Fibroblast of the aortic adventitia (primary cell): ENCODE data around the gene DOCK10. TPM values are rescaled to one million over a fixed set of nuclear protein-coding genes. Genes with fewer than 3 reads are reported as not detected.

Source experiments
- DNase-seq: peaks from one replicate; pipeline ENCODE4 v3.0.0-alpha.2; 2010; ENCODE audit warnings: low read depth
- H3K4me3 ChIP-seq: 2 replicates; pipeline ENCODE4 v1.5.1; 2011; ENCODE audit warnings: low read depth, mild to moderate bottlenecking, control low read depth, low read length, moderate library complexity
- total RNA-seq: library from RNA; depleted of rRNA; stranded (reverse); fragments of >200 nt; gene quantifications from 2 replicates; pipeline ENCODE4 v1.2.3, GENCODE V29; 2012; ENCODE audit warnings: low replicate concordance
- TF ChIP-seq, protein P1 (sequence below): IDR thresholded peaks from 2 replicates; pipeline ENCODE4 v1.5.1; 2011; ENCODE audit warnings: mild to moderate bottlenecking, low read length, control low read depth, inconsistent platforms; ENCODE audit not compliant: insufficient read depth

The DOCK10 gene
- total RNA-seq, 1 donor, result 66.2 TPM

DNA sequence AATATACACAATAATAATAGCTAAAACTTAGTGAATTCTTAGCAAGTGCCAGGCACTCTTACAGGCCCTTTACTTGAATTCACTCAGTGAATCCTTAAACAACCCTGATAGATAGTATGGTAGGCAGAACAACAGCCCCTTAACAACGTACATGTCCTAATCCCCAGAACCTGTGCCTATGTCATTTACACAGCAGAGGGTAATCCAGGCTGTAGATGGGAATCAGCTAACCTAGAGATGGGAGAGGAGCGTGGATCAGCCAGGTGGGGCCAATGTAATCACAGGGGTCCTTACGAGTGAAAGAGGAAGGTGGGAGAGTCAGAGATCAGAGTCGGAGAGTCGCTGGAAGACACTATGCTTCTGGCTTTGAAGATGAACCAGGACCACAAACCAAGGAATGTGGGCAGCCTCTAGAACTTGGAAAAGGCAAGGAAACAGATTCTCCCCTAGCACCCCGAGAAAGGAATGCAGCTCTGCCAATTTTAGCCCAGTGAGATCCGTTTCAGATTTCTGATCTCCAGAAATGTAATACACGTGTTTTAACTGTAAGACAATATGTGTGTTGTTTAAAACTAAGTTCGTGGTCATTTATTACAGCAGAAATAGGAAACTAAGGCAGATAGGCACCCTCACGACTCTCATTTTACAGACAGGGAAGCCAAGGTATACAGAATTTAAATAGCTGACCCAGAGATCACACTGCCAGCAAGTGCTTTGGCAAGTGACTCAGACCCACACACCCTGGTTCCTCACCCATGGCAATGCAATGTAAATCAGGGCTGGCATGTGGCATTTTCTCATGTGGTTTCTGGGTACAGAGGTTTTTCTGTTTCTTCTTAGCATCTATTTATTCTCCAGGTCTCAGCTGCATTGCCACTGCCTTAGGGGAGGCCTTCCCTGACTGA, 68.9 kb downstream of the DOCK10 start:
- no peak for DNase-seq
- no peak overlapping the region for H3K4me3 ChIP-seq
- TF ChIP-seq, protein P1, sequence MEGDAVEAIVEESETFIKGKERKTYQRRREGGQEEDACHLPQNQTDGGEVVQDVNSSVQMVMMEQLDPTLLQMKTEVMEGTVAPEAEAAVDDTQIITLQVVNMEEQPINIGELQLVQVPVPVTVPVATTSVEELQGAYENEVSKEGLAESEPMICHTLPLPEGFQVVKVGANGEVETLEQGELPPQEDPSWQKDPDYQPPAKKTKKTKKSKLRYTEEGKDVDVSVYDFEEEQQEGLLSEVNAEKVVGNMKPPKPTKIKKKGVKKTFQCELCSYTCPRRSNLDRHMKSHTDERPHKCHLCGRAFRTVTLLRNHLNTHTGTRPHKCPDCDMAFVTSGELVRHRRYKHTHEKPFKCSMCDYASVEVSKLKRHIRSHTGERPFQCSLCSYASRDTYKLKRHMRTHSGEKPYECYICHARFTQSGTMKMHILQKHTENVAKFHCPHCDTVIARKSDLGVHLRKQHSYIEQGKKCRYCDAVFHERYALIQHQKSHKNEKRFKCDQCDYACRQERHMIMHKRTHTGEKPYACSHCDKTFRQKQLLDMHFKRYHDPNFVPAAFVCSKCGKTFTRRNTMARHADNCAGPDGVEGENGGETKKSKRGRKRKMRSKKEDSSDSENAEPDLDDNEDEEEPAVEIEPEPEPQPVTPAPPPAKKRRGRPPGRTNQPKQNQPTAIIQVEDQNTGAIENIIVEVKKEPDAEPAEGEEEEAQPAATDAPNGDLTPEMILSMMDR, result no peak

DNA sequence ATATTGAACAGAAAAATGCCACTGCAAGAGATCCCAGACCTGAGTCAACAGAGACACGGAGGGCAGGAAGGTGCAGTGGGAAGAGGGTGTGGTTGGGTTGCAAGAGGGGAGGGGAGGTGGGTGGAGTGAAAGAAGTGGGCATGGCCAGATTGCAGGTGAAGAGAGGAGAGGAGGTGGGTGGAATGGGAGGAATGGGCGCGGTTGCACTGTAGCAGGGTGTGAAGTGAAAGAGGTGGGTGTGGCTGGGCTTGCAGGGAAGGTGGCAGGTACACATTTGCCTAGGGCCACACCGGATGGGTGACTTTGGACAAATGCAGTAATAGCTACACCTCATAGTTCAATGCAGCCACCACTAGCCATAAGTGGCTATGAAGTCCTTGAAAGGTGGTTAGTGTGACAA, 71.1 kb downstream of the DOCK10 start:
- DNase-seq, result no peak
- TF ChIP-seq, protein P1, result no peak
- no peak overlapping the region for H3K4me3 ChIP-seq

DNA sequence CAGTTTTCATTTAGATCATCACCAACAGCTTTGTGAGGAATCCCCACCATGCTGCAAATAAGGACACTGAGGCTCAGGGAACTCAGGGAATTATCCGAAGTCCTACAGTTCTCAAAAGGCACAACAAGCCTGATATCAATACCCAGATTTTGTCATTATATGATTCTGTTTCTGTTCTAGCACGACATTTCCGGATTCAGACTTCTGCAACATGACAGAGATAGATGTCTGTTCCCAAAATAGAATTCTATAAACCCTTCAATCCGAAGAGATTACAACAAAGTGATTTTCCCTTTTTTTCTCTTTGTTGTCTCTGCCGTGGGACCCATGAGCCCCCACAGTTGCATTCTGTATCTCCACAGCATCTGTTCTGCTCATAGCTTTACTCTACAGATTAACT, 72.0 kb downstream of the DOCK10 start:
- DNase-seq, result no peak
- TF ChIP-seq, protein P1, result no peak
- H3K4me3 ChIP-seq, result no peak overlapping the region

DNA sequence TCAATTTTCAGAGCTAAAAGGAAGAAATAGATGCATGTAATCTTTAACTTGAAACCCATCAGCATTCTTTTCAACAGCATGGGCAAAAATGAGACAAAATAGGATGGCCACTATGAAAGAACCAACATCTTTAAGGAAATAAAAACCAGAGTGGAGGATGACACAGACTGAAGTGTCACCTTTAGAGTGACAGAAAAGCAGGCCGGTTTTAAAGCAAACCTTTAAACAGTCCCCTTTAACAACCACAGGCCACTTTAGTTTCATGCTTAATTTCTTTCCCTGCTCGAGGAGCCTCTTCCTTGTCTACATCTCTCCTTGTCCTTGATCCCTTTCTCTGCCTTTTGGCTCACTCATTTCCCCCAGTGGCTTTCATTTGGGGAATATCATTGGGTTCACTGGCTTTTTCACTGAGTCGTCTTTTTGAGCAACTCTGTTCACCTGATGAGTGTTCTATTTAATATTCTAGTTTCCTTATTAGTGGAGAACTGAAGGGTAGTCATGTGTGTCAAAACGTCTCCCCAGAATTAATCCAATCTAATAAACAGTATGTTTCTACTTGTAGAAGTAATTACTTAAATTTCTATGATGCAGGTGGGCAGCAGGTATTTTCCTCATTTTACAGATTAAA, 72.5 kb downstream of the DOCK10 start:
- no peak overlapping the region for H3K4me3 ChIP-seq
- TF ChIP-seq, protein P1, result no peak
- DNase-seq, result no peak

DNA sequence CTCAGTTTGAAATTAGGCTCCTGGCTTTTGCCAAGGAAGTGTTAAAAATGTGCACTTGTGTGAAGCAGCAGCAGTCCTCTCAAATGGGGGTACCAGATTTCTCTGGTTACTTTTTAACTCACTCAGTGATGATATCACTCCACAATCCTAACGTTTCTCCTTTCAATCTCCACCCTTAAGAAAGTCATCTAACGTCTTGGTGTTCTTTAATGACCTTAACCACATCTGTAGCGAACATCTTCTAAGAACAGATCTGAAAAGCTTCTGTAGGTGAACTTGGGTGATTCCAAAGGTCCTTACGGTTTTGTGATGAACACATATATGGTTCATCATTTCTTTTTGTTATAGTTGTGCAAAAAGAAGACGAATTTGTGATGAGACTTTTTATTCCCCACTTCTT, 73.2 kb downstream of the DOCK10 start:
- TF ChIP-seq, protein P1, result no peak
- no peak overlapping the region for H3K4me3 ChIP-seq
- DNase-seq, result no peak

DNA sequence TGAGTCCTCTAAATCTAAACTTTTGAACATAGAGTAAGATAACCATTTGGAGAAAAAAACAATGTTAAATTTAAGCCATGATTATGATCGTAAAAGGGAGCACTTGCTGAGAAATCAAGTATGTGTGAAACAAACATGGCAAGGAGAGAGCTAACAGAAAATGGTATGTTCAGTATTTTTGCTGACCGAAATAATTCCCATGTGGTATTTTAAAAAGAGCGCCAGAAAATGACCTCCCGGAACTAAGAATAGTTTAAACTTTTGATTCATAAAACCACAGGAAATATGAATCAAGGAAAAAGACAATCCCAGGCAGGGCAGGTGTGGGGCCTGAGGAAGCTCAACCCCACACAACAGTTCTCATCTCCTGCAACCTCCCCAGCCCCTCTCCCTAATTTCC, 74.2 kb downstream of the DOCK10 start:
- no peak overlapping the region for H3K4me3 ChIP-seq
- TF ChIP-seq, protein P1, result no peak
- DNase-seq, result peak; percentile 34
